Skin of body (tissue), 2 donors: ENCODE results near the gene IL1R1. TPM values are rescaled to one million over a fixed set of nuclear protein-coding genes. Genes with fewer than 3 reads are reported as not detected.
"Not testable (repeated sequence)": the region's sequence is repeated elsewhere in the genome, so short reads cannot be mapped to it uniquely, and the experiment has no call there.

Experiments
- DNase-seq: peaks from one replicate; lab custom pipeline; 2025; lab: John Stamatoyannopoulos, UW
- total RNA-seq: library from RNA; depleted of rRNA; stranded (reverse); fragments of >200 nt; gene quantifications from one replicate; pipeline ENCODE4 v1.2.3, GENCODE V29; 2014

IL1R1 gene, protein sequence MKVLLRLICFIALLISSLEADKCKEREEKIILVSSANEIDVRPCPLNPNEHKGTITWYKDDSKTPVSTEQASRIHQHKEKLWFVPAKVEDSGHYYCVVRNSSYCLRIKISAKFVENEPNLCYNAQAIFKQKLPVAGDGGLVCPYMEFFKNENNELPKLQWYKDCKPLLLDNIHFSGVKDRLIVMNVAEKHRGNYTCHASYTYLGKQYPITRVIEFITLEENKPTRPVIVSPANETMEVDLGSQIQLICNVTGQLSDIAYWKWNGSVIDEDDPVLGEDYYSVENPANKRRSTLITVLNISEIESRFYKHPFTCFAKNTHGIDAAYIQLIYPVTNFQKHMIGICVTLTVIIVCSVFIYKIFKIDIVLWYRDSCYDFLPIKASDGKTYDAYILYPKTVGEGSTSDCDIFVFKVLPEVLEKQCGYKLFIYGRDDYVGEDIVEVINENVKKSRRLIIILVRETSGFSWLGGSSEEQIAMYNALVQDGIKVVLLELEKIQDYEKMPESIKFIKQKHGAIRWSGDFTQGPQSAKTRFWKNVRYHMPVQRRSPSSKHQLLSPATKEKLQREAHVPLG
- total RNA-seq = 20.3 TPM

DNA sequence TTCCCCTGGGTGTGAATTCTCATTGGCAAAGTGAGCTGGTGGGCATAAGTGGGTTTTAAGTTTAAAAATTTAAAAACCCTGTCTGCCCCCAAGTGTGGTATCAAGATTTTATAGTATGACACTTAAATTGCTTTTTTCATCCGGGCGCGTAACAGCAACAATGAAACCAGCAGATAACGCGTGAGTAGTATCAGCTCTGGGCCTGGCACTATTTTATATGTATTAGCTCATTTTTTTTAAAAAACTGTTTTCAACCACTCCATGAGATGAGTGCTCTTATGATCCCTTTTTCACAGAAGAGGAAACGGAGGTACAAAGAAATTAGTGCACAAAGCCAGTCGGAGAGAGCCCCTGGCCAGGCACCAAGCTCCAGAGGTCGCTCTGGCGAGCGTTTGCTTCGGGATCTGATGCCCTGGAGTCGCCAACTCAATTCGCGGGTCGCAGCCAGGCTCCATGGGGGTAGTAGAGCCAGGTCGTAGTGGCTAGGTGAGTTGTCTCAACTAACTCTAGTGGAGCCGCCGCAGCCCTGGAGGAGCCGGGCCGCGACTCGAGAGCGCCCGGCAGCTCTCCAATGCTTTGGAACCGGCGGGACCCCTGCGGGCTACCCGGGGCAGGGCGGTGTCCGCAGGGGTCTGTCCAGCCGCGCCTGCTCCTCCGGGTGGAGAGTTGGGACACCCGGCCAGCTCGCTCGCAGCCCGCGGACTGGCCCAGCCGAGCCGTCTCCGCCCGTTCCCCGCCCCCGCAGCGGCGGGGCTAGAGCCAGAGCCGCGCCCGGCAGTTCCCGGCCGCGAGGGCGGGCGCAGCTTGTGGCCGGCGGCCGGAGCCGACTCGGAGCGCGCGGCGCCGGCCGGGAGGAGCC, at the start of gene IL1R1:
IL1R1 (plus strand) TSS at position 777 of the 859 bp plus-strand sequence. CDS start 14,979 bp downstream, outside the sequence.
- peak; percentile 29 for DNase-seq

DNA sequence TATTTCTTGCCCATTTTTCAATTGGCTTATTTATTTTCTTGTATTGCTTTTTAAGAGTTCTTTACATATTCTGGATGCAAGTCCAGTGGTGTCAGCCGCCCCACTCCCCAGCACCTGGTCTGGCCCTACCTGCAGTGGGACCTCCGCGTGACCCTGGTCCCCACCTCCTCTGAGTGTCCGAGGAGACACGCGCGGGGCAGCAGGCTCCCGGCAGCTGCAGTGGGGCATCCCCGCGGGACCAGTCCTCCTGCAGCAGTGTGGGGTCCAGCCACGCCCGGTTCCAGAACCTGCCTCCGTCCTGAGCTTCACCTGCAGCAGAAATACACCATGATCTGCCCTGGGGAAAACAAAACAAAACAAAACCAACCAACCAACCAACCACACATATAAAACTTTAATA, 48.9 kb upstream of the IL1R1 start:
- DNase-seq = no peak

DNA sequence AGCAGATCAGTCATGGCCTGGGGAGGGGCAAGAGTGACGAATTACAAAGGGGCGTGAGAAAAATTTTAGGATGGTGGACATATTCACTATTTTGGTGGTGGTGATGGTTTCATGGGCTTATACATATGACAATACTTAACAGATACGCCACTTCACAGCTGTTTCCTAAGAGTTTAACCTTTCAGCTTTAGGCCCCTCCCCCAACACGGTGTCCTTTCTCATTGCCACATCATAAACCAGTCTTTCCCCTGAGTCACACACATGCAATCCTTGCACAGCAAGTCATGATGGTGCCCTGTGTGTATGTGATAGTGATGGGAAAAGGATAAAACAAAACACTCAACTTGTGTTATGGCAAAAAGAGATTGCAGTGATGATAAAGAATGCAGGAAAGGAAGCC, 47.6 kb upstream of the IL1R1 start:
- DNase-seq = no peak

DNA sequence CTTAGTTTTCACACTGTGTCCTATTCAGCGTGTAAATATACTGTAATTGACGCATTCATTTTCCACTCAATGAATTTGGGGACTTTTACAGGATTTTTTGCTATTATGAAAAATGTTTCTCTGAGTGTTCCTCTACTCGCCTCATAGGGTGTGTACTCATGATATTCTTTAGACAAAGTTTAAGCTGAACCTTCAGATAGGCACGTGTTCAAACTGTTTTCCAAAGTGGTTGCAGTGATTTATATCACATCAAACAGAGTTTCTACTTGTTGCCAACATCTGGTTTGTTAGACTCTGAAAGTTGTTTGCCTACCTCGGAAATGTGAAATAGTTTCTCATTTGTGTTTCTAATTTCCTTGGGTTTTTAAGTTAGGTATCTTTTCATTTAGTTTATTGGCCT, 46.4 kb upstream of the IL1R1 start:
- DNase-seq = no peak

DNA sequence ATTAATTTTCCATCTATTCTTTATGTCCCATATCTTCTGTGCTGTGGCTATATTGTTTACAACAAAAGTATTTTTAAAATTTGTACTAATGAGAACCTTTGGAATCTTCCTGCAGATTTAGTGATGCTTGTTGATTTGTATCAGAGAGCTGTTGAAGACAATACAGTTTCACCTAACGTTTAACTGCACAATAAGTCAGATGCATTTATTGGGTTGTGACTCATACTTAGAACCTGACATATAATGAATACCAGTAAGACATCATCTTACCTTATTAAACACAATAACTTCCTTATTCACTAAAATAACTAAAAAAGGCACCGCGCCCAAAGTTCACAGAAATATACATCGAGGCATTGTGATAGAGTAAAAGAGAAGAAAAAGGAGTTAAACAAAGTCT, 43.8 kb upstream of the IL1R1 start:
- no peak for DNase-seq

DNA sequence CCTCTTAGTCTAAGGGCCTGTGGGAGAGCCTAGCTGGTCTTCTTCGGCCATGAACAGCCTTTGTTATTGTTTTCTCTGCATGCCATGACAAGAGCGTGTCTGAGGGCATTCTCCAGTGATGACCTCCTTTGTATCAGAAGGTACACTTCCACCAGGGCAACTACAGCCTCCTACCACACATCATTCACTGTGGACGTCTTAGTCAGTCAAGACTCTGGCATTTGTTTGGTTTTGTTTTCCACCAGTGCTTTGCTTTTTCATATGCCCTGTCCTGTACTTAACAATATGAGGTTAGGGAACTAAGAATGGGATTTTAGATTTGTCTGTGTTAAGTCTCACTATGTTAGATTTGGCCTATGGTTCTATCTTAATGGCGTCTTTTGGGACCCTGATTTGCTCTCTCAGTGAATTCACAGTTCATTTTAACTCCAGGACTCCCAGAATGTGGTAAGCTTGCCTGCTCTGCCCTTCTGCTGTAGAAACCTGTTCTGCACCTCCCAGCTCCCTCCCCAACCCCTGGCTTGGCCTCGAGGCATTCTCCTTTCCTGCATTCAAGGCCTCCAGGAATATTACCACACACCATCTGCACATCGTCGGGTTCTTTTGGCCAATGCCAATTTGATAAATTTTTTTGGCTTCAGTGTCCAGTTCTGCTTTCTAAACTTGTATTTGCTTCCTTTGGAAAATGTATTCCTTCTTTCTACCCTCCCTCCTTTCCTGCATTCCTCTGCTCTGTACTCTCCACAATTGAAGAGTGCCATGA, 42.8 kb upstream of the IL1R1 start:
- DNase-seq = no peak

DNA sequence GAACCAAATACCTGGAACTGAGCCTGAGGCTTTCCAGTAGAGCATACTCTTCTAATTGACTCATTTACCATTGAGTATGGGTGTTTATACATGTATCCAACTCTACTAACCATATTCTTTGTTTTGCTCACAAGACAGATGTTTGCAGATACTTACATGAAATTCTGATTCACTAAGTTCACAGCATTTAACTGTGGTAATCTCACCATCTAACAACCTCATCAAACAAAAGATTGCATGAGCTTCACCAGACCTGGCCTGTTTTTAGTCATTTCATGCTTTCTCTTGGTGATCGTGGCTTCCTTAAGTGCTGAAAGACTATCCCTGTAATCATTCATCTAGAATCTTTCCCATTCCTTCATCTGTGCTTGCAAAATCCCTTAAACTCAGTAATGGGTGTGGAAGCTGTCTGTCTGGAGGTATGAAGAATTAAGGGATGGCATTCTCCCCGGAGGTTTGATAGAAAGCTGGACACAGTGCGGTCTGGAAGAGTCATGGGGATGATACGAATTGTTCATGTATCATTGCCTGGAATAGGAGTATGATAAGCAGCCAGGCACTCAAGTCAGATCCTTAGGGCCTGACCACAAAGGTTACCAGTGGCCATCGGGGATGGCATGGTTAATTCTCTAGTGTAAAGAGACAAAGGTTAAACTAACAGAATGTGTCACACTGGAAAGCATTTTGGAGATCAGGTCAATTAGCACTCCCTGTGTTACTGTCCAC, 42.0 kb upstream of the IL1R1 start:
- no peak for DNase-seq

DNA sequence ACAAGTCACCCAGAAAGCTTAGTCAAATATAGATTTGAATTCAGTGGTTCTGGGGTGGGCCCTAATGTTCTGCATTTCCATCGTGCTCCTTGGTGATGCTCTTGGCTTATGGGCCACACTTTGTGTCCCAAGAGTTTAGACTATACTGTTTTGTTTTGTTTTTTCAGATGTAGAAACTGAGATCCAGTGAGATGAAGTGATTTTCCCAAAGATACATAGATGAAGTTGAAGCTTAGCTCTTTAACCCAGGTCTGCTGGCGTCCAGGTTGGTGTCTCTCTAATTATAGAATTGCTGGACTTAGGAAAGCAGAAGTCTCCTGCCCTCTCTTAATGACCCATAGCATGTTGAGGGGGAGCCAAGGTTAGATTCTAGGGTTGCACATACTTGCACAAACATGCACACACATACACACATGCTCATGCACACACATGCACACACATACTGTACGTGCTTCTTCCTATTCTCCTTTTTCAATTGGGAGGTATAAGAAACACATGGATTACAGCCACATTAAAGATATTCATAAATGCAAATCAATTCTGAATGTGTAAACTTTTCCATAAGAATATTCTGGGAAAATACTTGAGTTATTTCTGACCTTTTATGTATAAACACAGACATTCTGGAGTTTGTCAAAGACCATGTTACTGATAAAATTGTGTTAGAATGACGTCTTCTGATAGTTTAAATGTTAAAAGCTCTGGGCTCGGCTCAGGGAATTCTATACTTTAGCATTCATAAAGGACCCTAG, 41.3 kb upstream of the IL1R1 start:
- no peak for DNase-seq

DNA sequence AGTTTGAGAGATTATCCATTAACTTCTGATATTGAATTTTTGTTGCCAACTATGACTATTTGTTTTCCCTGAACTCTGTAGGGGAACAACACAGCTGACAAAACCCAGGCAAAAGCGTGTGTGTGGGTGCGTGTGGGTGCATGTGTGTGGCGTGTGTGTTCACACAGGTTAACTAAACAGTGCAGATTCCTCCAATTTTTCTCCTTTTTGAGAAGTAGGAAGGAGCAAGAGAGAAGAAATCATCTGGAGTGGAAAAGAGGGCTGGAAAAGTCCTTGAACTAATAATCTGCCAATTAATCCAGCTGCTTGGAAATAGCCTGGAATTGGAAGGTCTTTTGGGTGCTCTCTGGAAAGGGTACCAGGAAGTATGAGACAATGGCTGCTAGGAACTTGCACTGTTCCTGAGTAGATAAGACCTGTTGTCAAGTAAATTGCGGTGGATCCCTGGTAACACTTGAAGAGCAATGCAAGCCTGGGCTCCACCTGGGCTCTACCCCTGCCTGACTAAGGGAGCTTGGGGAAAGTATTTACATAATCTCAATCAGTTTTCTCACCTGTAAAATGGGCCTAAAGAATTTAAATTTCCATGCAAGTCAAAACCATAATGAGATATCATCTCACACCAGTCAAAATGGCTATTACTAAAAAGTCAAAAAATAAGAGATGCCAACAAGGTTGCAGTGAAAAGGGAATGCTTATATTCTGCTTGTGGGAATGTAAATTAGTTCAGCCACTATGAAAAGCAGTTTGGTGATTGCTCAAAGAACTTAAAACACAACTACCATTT, 40.5 kb upstream of the IL1R1 start:
- DNase-seq = peak; percentile 10

DNA sequence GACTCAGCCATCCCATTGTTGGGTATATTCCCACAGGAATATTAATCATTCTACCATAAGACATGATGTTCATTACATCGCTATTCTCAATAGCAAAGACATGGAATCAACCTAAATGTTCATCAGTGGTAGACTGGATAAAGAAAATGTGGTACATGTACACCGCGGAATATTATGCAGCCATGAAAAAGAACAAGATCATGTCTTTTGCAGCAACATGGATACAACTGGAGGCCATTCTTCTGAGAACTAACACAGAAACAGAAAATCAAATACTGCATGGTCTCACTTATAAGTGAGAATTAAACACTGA, 40.0 kb upstream of the IL1R1 start:
- DNase-seq = not testable (repeated sequence)

DNA sequence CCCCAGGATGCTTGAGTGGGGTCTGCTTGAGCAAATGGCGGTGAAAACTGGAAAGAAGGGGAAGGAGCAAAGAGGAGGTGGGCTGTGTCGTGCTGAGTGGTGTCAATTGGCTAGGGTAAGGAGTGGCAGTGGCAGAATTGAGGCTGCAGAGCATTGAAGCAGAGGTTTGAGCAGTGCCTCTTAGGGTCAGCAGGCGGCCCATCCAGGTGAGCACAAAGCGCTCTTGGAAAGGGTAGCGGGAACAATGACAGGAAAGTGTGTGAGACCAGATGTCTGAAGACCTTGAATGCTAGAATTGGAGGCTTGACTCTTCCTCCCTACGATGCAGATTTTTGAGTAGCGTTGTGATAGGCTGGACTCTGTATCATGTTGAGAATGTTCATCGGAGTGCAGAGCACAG, 39.3 kb upstream of the IL1R1 start:
- DNase-seq = no peak

DNA sequence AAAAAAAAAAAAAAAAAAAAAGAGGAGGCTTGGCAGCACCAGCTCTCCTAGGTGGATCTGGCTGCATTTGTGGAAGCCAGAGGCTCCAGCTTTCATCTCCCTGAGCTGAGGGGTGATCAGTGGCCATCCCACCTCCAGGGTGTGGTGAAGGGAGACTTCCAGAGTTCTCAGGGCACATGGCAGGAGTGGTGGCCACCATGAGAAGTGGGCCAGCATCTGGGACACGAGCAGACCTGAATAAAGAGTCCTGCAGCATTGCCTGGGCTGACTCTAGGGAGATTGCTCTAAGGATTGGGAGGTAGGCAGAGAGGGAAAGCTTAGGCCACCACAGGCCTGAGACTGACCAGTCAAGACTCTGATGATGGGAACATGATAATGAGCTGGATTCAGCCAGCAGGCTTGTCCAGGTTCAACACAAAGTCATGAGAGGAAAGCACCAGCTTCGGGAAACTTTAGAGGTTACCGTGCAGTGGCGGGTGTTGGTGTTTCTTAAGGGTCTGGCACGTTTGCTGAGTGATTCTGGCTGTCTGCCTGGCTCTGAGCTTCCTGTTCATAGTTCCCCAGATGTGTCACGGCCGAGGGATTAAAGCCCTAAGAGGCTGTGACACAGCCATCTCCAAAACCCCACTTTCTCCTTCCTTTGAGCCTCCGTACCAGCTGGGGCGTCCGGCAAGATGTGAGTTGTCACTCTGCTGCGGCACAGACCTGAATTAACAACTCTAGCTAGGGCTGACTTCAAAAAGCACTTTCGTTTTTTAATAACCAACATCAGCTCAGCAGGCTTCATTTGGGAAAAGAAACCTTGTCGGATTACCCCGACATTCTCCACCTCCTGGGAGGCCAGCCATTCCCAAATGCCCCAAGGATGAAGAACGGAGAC, 38.3 kb upstream of the IL1R1 start:
- DNase-seq = peak; percentile 45

DNA sequence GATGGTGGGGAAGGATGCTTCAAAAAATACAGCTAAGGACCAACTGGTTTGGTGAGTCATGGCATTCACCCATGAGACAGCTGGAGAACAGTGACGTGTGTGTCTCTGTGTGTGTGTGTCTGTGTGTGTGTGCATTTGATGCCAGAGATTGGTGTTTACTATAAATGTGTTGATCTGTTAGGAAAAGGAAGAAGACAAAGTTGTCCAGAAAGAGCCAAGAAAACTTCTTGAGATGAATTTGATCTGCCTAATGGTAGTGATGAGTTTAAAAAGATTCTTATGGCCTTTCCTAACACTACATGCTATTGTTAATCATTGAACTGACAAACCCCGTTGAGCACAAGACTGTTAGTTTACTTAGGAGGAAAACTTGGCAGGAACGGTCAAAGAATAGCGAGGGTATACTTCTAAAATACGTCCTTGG, 36.4 kb upstream of the IL1R1 start:
- DNase-seq = no peak

DNA sequence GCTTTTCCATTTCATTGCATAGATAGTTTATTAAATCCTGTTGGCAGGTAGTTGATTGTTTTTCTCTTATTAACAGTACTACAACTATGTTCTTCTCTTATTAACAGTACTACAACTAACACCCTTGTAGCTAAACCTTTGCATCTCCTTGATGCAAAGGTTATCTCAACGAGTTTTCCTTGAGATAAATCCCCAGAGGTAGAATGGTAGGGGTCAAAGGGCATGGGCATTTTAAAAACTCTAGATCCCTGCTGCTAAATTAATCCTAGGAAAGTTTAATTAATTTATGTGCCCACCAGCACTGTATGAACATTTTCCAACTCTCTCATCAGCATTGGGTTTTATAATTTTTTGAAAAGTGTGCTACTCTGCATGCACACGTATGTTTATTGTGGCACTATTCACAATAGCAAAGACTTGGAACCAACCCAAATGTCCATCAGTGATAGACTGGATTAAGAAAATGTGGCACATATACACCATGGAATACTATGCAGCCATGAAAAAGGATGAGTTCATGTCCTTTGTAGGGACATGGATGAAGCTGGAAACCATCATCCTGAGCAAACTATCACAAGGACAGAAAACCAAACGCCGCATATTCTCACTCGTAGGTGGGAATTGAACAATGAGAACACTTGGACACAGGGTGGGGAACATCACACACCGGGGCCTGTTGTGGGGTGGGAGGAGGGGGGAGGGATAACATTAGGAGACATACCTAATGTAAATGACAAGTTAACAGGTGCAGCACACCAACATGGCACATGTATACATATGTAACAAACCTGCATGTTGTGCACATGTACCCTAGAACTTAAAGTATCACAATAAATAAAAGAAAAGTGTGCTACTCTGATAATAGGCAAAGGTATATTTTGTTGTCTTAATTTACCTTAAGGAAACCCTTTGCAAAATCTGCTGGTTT, 35.5 kb upstream of the IL1R1 start:
- DNase-seq = not testable (repeated sequence)

DNA sequence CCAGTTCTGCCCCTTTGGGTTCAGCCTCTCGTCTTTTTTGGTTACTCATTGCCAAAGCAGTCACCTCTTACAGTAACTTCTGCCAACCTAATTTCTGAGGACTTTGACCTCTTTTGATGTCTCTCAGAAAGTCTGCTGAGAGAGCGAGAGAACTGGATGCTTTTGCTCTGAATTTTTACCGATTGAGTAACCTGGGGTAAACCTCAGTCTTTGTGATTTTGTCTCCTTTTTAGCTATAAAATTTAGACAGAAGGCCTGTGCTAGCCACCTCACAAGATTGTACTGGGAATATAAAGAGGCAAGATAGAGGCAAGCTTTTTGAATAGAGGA, 34.8 kb upstream of the IL1R1 start:
- no peak for DNase-seq

DNA sequence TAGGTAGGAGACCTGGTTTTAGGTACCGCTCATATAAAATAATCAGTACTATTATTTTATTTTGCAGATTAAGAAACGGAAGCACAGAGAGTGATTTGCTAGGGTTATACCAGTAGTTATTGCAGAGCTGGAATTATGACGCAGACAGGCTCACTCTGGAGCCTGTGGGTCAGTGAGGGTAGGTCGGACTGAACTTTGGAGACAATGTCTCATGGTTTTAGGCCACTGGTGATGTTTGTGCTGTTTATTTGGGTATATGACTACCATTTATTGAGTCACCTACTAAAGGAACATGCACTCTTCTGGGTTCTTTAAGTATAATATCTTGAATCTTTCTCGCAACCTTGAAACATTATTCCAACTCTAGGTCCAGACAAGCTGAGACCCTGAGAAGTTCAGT, 33.5 kb upstream of the IL1R1 start:
- DNase-seq = no peak

DNA sequence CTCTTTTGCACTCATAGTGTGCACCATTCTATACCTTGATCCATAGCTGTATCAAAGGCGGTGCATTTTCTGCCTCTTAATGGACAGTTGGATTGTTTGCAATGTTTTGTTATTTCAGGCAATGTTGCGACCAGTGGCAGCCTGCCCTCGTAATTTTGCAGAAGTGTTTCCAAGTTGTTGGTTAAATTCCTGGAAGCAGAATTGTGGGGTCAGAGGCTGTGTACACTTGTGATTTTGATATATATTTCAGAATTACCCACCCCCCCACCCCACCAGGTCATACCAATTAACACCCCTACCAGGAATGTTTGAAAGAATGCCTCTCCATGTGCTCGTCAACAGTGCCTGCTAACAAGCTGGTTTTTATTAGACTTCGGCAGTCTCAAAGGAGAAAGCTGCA, 32.4 kb upstream of the IL1R1 start:
- no peak for DNase-seq
